HEK293 (cell line): ENCODE data around the gene MYH6.
A peak's percentile ranks its signal among the peaks of the same experiment; 100 is the strongest.

Experiments
- CTCF ChIA-PET: fragments of 350-600 bp; formaldehyde crosslinking; extraction: SDS; loops from one replicate; lab custom pipeline; 2021; ENCODE audit warnings: antibody characterized with exemption; lab: Yijun Ruan, JAX
- POLR2A ChIA-PET: fragments of 300-600 bp; formaldehyde crosslinking; extraction: SDS; loops from one replicate; lab custom pipeline; 2020; ENCODE audit warnings: antibody characterized with exemption, inconsistent platforms; lab: Yijun Ruan, JAX
- H3K27ac ChIP-seq: fragments of 200-500 bp; sonication (Bioruptor generic); 2 replicates; pipeline ENCODE4 v1.5.1; 2014; ENCODE audit warnings: low read depth, low read length, control low read depth, inconsistent platforms; ENCODE audit errors: extremely low read depth
- H3K36me3 ChIP-seq, 2 experiments: fragments of 200-500 bp in 1 of 2; sonication (Bioruptor generic) in 1 of 2; 1 replicate in 1 of 2; 2 replicates in 1 of 2; pipeline ENCODE4 v1.5.1; 2014 to 2017; ENCODE audit warnings: inconsistent platforms in 2 of 2, low read length in 2 of 2; ENCODE audit not compliant: control insufficient read depth in 2 of 2, insufficient read depth in 1 of 2
- H3K4me1 ChIP-seq: fragments of 200-500 bp; sonication (Bioruptor generic); 2 replicates; pipeline ENCODE4 v1.5.1; 2014; ENCODE audit warnings: mild to moderate bottlenecking, low read length, inconsistent platforms; ENCODE audit not compliant: control insufficient read depth, insufficient read depth
- H3K4me3 ChIP-seq: 2 replicates; pipeline ENCODE4 v1.5.1; 2011; ENCODE audit warnings: low read depth, mild to moderate bottlenecking, control low read depth, low read length, moderate library complexity
- H3K9me3 ChIP-seq: fragments of 200-500 bp; sonication (Bioruptor generic); 2 replicates; pipeline ENCODE4 v1.5.1; 2014; ENCODE audit warnings: low read depth, low read length, inconsistent platforms; ENCODE audit not compliant: control insufficient read depth, insufficient read depth
- BCL11B ChIP-seq: fragments of 450-650 bp; formaldehyde crosslinking; IDR thresholded peaks from 2 replicates; pipeline ENCODE4 v1.5.1; 2016; ENCODE audit warnings: low read depth, missing biosample characterization, missing genetic modification characterization
- GFI1B ChIP-seq: fragments of 450-650 bp; formaldehyde crosslinking; IDR thresholded peaks from 2 replicates; pipeline ENCODE4 v1.5.1; 2016; ENCODE audit warnings: missing biosample characterization, missing genetic modification characterization
- GLIS2 ChIP-seq: fragments of 450-650 bp; formaldehyde crosslinking; IDR thresholded peaks from 2 replicates; pipeline ENCODE4 v1.5.1; 2016; ENCODE audit warnings: missing biosample characterization, missing genetic modification characterization
- KLF17 ChIP-seq: fragments of 450-650 bp; formaldehyde crosslinking; IDR thresholded peaks from 2 replicates; pipeline ENCODE4 v1.5.1; 2016; ENCODE audit warnings: missing biosample characterization, missing genetic modification characterization
- PRDM10 ChIP-seq: fragments of 450-650 bp; formaldehyde crosslinking; IDR thresholded peaks from 2 replicates; pipeline ENCODE4 v1.5.1; 2016; ENCODE audit warnings: missing biosample characterization, missing genetic modification characterization
- TCF7L2 ChIP-seq: IDR thresholded peaks from 2 replicates; pipeline ENCODE4 v1.6.1; 2011; ENCODE audit warnings: low read depth, mild to moderate bottlenecking, inconsistent platforms, low read length, moderate library complexity, borderline replicate concordance
- ZBTB10 ChIP-seq: fragments of 450-650 bp; formaldehyde crosslinking; IDR thresholded peaks from 2 replicates; pipeline ENCODE4 v1.5.1; 2016; ENCODE audit warnings: missing biosample characterization, missing genetic modification characterization
- ZBTB11 ChIP-seq: fragments of 450-650 bp; formaldehyde crosslinking; conservative IDR thresholded peaks from 2 replicates; pipeline ENCODE4 v1.5.1; 2016; ENCODE audit warnings: low read depth, missing biosample characterization, missing genetic modification characterization
- ZBTB8A ChIP-seq: fragments of 450-650 bp; formaldehyde crosslinking; IDR thresholded peaks from 2 replicates; pipeline ENCODE4 v1.5.1; 2016; ENCODE audit warnings: missing biosample characterization, missing genetic modification characterization
- ZIC2 ChIP-seq: fragments of 450-650 bp; formaldehyde crosslinking; IDR thresholded peaks from 2 replicates; pipeline ENCODE4 v1.5.1; 2016; ENCODE audit warnings: missing biosample characterization, missing genetic modification characterization
- ZNF202 ChIP-seq: fragments of 450-650 bp; formaldehyde crosslinking; IDR thresholded peaks from 2 replicates; pipeline ENCODE4 v1.5.1; 2016; ENCODE audit warnings: missing biosample characterization, missing genetic modification characterization, borderline replicate concordance
- ZNF391 ChIP-seq: fragments of 450-650 bp; formaldehyde crosslinking; IDR thresholded peaks from 2 replicates; pipeline ENCODE4 v1.5.1; 2016; ENCODE audit warnings: low read depth, missing biosample characterization, missing genetic modification characterization, borderline replicate concordance
- ZNF555 ChIP-seq: fragments of 450-650 bp; formaldehyde crosslinking; conservative IDR thresholded peaks from 2 replicates; pipeline ENCODE4 v1.5.1; 2017; ENCODE audit warnings: missing biosample characterization, mild to moderate bottlenecking, missing genetic modification characterization, inconsistent platforms
- ZNF664 ChIP-seq: fragments of 450-650 bp; formaldehyde crosslinking; IDR thresholded peaks from 2 replicates; pipeline ENCODE4 v1.5.1; 2016; ENCODE audit warnings: missing biosample characterization, missing genetic modification characterization
- ZNF785 ChIP-seq: fragments of 450-650 bp; formaldehyde crosslinking; IDR thresholded peaks from 2 replicates; pipeline ENCODE4 v1.5.1; 2016; ENCODE audit warnings: missing biosample characterization, missing genetic modification characterization

Gene MYH6

GRCh38 chr14:23403908-23404307 is 4.2 kb downstream of the MYH6 start:
- no peaks in the 10 kb centered on the region for H3K36me3 ChIP-seq
- ChIA-PET POLR2A (no interaction called here), CTCF (no interaction called here)

GRCh38 chr14:23403139-23403438 is 5.0 kb downstream of the MYH6 start:
- CTCF ChIA-PET, result no interaction called here
- POLR2A ChIA-PET, result no interaction called here

More at GRCh38 chr14:23403908-23404307, 4.2 kb downstream of the MYH6 start:
- H3K4me1 ChIP-seq, result no peaks in the 10 kb centered on the region
- TF ChIP-seq ZNF391 (tag by site-specific recombination), result no peak
- peak; percentile 48 for TF ChIP-seq PRDM10 (tag by site-specific recombination)
- H3K9me3 ChIP-seq, result no peaks in the 10 kb centered on the region
- no peak overlapping the region for H3K27ac ChIP-seq
- no peak overlapping the region for H3K4me3 ChIP-seq

GRCh38 chr14:23402296-23403138 is 5.6 kb downstream of the MYH6 start:
- POLR2A ChIA-PET, result no interaction called here
- Histone ChIP-seq H3K36me3 (no peaks in the 10 kb centered on the region), H3K9me3 (no peaks in the 10 kb centered on the region), H3K4me3 (no peak overlapping the region), H3K4me1 (no peaks in the 10 kb centered on the region)
- 0 out of 2 replicates have a peak, but pooled peaks have one; percentile 50 for TF ChIP-seq KLF17
- no peak for TF ChIP-seq TCF7L2
- TF ChIP-seq, all 188 proteins: peak for 1
- H3K27ac ChIP-seq, result no peak overlapping the region
- CTCF ChIA-PET, result no interaction called here

More at GRCh38 chr14:23403139-23403438, 5.0 kb downstream of the MYH6 start:
- Histone ChIP-seq H3K4me1 (no peaks in the 10 kb centered on the region), H3K36me3 (no peaks in the 10 kb centered on the region), H3K27ac (no peak overlapping the region), H3K4me3 (no peak overlapping the region), H3K9me3 (no peaks in the 10 kb centered on the region)
- TF ChIP-seq ZNF785 (tag by site-specific recombination) (no peak), GFI1B (tag by site-specific recombination) (no peak), ZIC2 (tag by site-specific recombination) (peak; percentile 48; the same call in 1 of the 2 replicates)

- Histone ChIP-seq H3K4me1 (no peaks in the 10 kb centered on the region), H3K27ac (no peak overlapping the region), H3K36me3 (no peaks in the 10 kb centered on the region), H3K4me3 (no peak overlapping the region), H3K9me3 (no peaks in the 10 kb centered on the region)
- ChIA-PET CTCF (no interaction called here), POLR2A (no interaction called here)
- TF ChIP-seq GLIS2 (tag by site-specific recombination), result no peak
- no peak for TF ChIP-seq ZBTB10 (tag by site-specific recombination)
- TF ChIP-seq ZNF202 (tag by site-specific recombination), result no peak
- TF ChIP-seq ZNF664, result no peak
- no peak for TF ChIP-seq ZNF555 (tag by site-specific recombination)
- TF ChIP-seq ZBTB11 (tag by site-specific recombination), result no peak
- TF ChIP-seq BCL11B (tag by site-specific recombination), result no peak
- TF ChIP-seq ZBTB8A (tag by site-specific recombination), result no peak
Observed at GRCh38 chr14:23401291-23401690, 6.8 kb downstream of the MYH6 start.
